Thyroid gland (tissue), 4 donors: ENCODE measurements around the gene SATB2.

Experiments
- CTCF ChIP-seq, 6 experiments: fragments of 200-600 bp in 3 of 6; fragments of 450-650 bp in 3 of 6; sonication (generic) in 3 of 6; IDR thresholded peaks; one replicate each; pipeline ENCODE4 v1.5.1; 2016 to 2019; ENCODE audit warnings: antibody characterized with exemption in 6 of 6, mild to moderate bottlenecking in 2 of 6, inconsistent platforms in 1 of 6, moderate library complexity in 1 of 6
- POLR2A ChIP-seq, 2 donors: fragments of 450-650 bp; IDR thresholded peaks; one replicate each; pipeline ENCODE4 v1.6.1; 2017; ENCODE audit warnings: antibody characterized with exemption in 2 of 2, mild to moderate bottlenecking in 2 of 2, moderate library complexity in 1 of 2

- no peak for TF ChIP-seq CTCF (IDR thresholded peaks at IDR 0.05)
- TF ChIP-seq POLR2A (IDR thresholded peaks at IDR 0.05): no peak
Observed at GRCh38 chr2:199316851-199317250, 140.9 kb downstream of the SATB2 start.
